ENCODE measurements around the gene ALDH9A1. TPM values are rescaled to one million over a fixed set of nuclear protein-coding genes. Genes with fewer than 3 reads are reported as not detected.
A peak's percentile ranks its signal among the peaks of the same experiment; 100 is the strongest.
"Not testable (repeated sequence)": the region's sequence is repeated elsewhere in the genome, so short reads cannot be mapped to it uniquely, and the experiment has no call there.

Gene ALDH9A1
- 35.2 to 36.0 TPM (median 35.4 TPM) in 3 replicates for total RNA-seq

DNA sequence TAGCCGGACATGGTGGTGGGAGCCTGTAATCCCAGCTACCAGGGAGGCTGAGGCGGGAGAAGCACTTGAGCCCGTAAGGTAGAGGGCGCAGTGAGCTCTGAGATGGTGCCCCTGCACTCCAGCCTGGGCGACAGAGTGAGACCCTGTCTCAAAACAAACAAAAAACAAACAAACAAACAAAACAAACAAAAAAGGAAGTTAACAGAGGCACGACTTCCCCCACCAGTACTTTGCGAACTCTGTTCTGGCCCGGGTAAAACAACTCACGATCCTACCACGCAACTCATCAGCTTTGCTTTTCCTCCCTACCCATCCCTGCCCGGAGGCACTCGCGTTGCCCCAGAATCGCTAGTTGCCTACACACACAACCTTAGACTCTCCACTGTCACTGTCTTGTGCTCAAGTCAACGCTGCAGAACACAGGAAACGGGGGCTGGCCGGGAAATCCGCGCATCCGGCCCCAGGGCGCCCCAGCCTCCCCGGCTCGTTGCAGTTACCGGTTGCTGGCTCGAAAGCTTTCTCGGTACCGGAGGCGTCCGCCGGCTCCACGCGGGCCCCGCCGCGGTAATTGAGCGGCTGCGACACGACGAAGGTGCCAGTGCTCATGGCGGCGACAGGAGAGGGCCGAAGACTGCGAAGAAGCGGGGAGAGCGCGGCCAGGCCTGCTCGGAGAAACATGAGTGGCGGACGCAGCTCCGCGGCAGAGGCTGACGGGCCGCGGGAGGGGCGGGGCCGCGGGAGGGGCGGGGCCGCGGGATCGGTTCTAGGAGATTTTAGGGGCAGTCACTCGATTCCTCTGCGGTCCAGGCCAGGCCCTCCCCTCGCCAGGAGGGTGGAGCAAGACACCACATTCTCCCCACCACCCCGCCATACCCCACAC lies at the start of gene ALDH9A1:
Gene ALDH9A1 (minus strand): TSS at position 682 of the 880 bp plus-strand sequence. CDS start 4 bp downstream, at position 678.
- no peaks in the 10 kb centered on the region for H3K9me3 Mint-ChIP-seq
- H3K27me3 Mint-ChIP-seq (ENCODE audit: low read depth) = peaks cover 10% of the 10 kb centered on the region
- peak; percentile 67 to 84 for DNase-seq (ENCODE audit: low spot score in 2 of 2, unreplicated experiment in 2 of 2)
- H3K27ac Mint-ChIP-seq = peak within 1 kb of the TSS; percentile 96
- peaks cover 5% of the 10 kb centered on the region for H3K36me3 Mint-ChIP-seq
- TF ChIP-seq, protein P1, sequence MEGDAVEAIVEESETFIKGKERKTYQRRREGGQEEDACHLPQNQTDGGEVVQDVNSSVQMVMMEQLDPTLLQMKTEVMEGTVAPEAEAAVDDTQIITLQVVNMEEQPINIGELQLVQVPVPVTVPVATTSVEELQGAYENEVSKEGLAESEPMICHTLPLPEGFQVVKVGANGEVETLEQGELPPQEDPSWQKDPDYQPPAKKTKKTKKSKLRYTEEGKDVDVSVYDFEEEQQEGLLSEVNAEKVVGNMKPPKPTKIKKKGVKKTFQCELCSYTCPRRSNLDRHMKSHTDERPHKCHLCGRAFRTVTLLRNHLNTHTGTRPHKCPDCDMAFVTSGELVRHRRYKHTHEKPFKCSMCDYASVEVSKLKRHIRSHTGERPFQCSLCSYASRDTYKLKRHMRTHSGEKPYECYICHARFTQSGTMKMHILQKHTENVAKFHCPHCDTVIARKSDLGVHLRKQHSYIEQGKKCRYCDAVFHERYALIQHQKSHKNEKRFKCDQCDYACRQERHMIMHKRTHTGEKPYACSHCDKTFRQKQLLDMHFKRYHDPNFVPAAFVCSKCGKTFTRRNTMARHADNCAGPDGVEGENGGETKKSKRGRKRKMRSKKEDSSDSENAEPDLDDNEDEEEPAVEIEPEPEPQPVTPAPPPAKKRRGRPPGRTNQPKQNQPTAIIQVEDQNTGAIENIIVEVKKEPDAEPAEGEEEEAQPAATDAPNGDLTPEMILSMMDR (IDR thresholded peaks at IDR 0.05; ENCODE audit: unreplicated experiment) = no peak
- peak within 1 kb of the TSS; percentile 97 for H3K4me3 Mint-ChIP-seq
- H3K4me1 Mint-ChIP-seq = peaks cover 19% of the 10 kb centered on the region

DNA sequence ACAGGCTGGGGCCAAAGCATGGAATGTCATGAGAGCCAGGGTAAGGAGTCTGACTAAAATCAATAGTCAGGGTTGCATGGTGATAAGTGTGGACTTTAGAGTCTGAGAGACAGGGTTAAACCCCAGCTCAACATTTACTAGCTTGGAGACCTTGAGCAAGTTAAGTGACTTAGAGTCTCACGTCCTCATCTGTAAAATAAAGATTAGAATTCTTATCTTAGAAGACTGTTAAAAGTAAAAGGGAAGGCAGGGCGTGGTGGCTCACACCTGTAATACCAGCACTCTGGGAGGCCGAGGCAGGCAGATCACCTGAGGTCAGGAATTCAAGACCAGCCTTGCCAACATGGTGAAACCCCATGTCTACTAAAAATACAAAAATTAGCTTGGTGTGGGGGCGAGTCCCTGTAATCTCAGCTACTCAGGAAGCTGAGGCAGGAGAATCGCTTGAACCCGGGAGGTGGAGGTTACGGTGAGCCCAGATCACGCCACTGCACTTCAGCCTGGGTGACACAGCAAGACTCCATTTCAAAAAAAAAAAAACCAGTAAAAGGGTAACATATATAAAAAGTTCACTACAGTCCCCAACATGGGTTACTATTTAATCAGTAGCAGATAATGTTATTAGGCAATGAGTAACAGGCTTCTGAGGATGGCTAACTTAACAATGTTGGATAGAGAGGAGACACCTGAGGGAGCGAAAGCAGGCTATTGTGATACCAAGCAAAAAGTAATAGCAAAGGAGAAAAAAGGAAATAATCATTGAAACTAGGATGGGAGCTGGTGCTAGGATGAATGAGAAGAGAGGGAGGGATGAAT lies 49.5 kb upstream of the ALDH9A1 start:
- TF ChIP-seq, protein P1 (IDR thresholded peaks at IDR 0.05; ENCODE audit: unreplicated experiment) = no peak
- H3K27me3 Mint-ChIP-seq (ENCODE audit: low read depth) = no peaks in the 10 kb centered on the region
- H3K4me1 Mint-ChIP-seq = no peaks in the 10 kb centered on the region
- H3K27ac Mint-ChIP-seq = no peak overlapping the region
- peaks cover 15% of the 10 kb centered on the region for H3K36me3 Mint-ChIP-seq
- no peaks in the 10 kb centered on the region for H3K9me3 Mint-ChIP-seq
- no peak for DNase-seq (ENCODE audit: low spot score in 2 of 2, unreplicated experiment in 2 of 2)
- H3K4me3 Mint-ChIP-seq = no peak overlapping the region

DNA sequence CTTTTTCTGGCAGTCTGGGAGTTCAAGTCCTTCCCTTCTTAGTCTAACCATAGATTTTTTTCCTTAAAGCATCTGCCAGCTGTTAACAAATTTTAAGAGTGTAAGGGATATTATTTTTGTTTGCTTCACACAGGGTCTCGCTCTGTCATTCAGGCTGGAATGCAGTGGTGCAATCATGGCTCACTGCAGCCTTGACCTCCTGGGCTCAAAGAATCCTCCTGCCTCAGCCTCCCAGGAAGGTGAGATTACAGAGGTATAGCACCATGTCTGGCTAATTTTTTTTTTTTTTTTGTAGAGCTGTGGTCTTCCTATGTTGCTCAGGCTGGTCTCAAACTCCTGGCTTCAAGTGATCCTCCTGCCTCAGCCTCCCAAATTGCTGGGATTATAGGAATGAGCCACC lies 46.6 kb upstream of the ALDH9A1 start:
- H3K27ac Mint-ChIP-seq; H3K4me1 Mint-ChIP-seq; H3K27me3 Mint-ChIP-seq (ENCODE audit: low read depth); DNase-seq (ENCODE audit: low spot score in 2 of 2, unreplicated experiment in 2 of 2); H3K9me3 Mint-ChIP-seq; H3K4me3 Mint-ChIP-seq: not testable (repeated sequence)
- H3K36me3 Mint-ChIP-seq = peaks cover 36% of the 10 kb centered on the region

DNA sequence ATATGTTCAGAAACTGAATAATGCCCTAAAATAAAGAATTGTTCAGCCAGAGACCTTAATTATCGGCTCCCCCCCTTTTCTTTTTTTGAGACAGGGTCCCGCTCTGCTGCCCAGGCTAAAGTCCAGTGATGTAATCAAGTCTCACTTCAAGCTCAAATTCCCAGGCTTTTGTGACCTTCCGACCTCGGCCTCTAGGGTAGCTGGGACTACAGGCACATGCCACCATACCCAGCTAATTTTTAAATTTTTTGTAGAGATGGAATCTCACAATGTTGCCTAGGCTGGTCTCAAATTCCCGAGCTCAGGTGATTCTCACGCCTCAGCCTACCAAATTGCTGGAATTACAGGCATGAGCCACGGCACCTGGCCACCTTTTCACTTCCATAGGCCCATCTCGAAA lies 43.8 kb upstream of the ALDH9A1 start:
- TF ChIP-seq, protein P1 (IDR thresholded peaks at IDR 0.05; ENCODE audit: unreplicated experiment) = no peak
- Mint-ChIP-seq H3K36me3 (peaks cover 41% of the 10 kb centered on the region), H3K4me3 (no peak overlapping the region), H3K27me3 (ENCODE audit: low read depth) (no peaks in the 10 kb centered on the region), H3K9me3 (no peaks in the 10 kb centered on the region), H3K27ac (no peak overlapping the region), H3K4me1 (no peaks in the 10 kb centered on the region)
- no peak for DNase-seq (ENCODE audit: low spot score in 2 of 2, unreplicated experiment in 2 of 2)

DNA sequence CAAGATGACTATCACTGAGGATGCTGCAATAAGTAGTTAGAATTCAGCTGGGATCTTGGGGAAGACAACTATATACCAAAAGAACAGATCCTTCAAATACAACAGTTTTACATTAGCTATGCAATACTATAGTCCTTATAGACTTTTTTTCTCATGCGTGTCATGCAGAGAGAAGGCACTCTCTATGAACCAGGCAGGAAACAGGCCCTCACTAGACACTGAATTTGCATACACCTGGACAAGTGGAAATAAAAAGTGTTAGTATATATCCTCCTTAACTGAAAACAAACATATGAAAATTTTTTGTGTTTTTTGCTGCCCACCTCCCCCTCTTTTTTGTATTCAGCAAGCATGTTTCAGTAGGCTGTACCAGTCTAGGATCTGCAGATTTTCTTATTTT lies 40.4 kb upstream of the ALDH9A1 start:
- H3K9me3 Mint-ChIP-seq = no peaks in the 10 kb centered on the region
- no peak for DNase-seq (ENCODE audit: low spot score in 2 of 2, unreplicated experiment in 2 of 2)
- TF ChIP-seq, protein P1 (IDR thresholded peaks at IDR 0.05; ENCODE audit: unreplicated experiment) = no peak
- H3K27me3 Mint-ChIP-seq (ENCODE audit: low read depth) = no peaks in the 10 kb centered on the region
- H3K4me1 Mint-ChIP-seq = no peaks in the 10 kb centered on the region
- no peak overlapping the region for H3K4me3 Mint-ChIP-seq
- H3K27ac Mint-ChIP-seq = no peak overlapping the region
- H3K36me3 Mint-ChIP-seq = peaks cover 48% of the 10 kb centered on the region

DNA sequence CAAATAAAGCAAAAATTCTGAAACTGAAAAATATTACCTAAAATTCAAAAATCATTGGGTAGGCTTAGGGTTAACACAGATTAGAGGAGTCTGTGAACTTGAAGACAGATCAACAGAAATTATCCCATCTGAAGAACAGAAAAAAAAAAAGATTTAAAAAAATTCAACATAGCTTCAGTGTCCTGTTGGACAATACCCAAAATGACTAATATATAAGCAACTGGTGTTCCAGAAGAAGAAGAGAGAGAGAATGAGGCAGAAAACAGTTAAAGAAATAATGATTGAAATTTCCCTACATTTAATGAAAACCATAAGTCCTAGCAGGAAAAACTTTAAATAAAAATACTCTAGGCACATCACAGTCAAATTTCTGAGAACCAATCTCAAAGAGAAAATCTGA lies 38.8 kb upstream of the ALDH9A1 start:
- no peaks in the 10 kb centered on the region for H3K9me3 Mint-ChIP-seq
- no peak overlapping the region for H3K4me3 Mint-ChIP-seq
- H3K4me1 Mint-ChIP-seq = no peaks in the 10 kb centered on the region
- DNase-seq (ENCODE audit: low spot score in 2 of 2, unreplicated experiment in 2 of 2) = no peak
- H3K36me3 Mint-ChIP-seq = peaks cover 40% of the 10 kb centered on the region
- no peak overlapping the region for H3K27ac Mint-ChIP-seq
- TF ChIP-seq, protein P1 (IDR thresholded peaks at IDR 0.05; ENCODE audit: unreplicated experiment) = no peak
- no peaks in the 10 kb centered on the region for H3K27me3 Mint-ChIP-seq (ENCODE audit: low read depth)

All from mesothelial cell of epicardium (in vitro differentiated cells).